Measurements from ENCODE around the gene HEATR5A. TPM values are rescaled to one million over a fixed set of nuclear protein-coding genes. Genes with fewer than 3 reads are reported as not detected.

The HEATR5A gene
- total RNA-seq, 4 donors from 2014 or later: 15.3 to 58.4 (median 38.5) TPM

- in situ Hi-C loops (cut with MboI; ENCODE audit: low pct_ligation_motif_present in 1 of 4, low pct_unique_long_range_greater_than_20kb in 1 of 4, low sequenced_read_pairs in 3 of 4): no loop called here
- intact Hi-C loops (cut with DNase I; ENCODE audit: low total_unique reads): no loop called here
- Histone ChIP-seq H3K27me3 (no peaks in the 10 kb centered on the region), H3K9me3 (no peaks in the 10 kb centered on the region), H3K36me3 (no peaks in the 10 kb centered on the region), H3K4me1 (peaks cover 0 to 25% (median 3%) of the 10 kb centered on the region in 4 donors), H3K27ac (no peak overlapping the region), H3K4me3 (no peak overlapping the region)
- TF ChIP-seq CTCF (IDR thresholded peaks at IDR 0.05) (no peak), POLR2A (IDR thresholded peaks at IDR 0.05) (no peak), EP300 (IDR thresholded peaks at IDR 0.05; ENCODE audit: low read depth) (no peak), POLR2AphosphoS5 (IDR thresholded peaks at IDR 0.05) (no peak)
- no peak for DNase-seq
- 87 to 96% methylated on average over 9 to 13 of the region's 13 CpGs for WGBS, 2 donors (ENCODE audit: low coverage in 1 of 2)
Observed at GRCh38 chr14:31266437-31267331, 153.7 kb downstream of the HEATR5A start.

GRCh38 chr14:31265701-31266398 lies 154.5 kb downstream of the HEATR5A start:
- intact Hi-C loops (cut with DNase I; ENCODE audit: low total_unique reads): no loop called here
- DNase-seq: no peak
- Histone ChIP-seq H3K9me3 (no peaks in the 10 kb centered on the region), H3K4me3 (no peak overlapping the region), H3K36me3 (no peaks in the 10 kb centered on the region), H3K27ac (no peak overlapping the region), H3K4me1 (peaks cover 0 to 28% (median 3%) of the 10 kb centered on the region in 4 donors), H3K27me3 (no peaks in the 10 kb centered on the region)
- in situ Hi-C loops (cut with MboI; ENCODE audit: low pct_ligation_motif_present in 1 of 4, low pct_unique_long_range_greater_than_20kb in 1 of 4, low sequenced_read_pairs in 3 of 4): no loop called here
- no peak for TF ChIP-seq POLR2AphosphoS5 (IDR thresholded peaks at IDR 0.05)
- TF ChIP-seq POLR2A (IDR thresholded peaks at IDR 0.05): no peak
- TF ChIP-seq EP300 (IDR thresholded peaks at IDR 0.05; ENCODE audit: low read depth): no peak
- no peak for TF ChIP-seq CTCF (IDR thresholded peaks at IDR 0.05)
- WGBS, 2 donors (ENCODE audit: low coverage in 1 of 2): 73 to 75% methylated on average over 4 to 8 of the region's 8 CpGs

- Histone ChIP-seq H3K27ac (peak overlapping the region in 3 of 4 donors; percentile 31 to 56 (median 37)), H3K27me3 (no peaks in the 10 kb centered on the region)
Observed at GRCh38 chr14:31263485-31264133, 156.7 kb downstream of the HEATR5A start.

More at GRCh38 chr14:31263485-31264133, 156.7 kb downstream of the HEATR5A start:
- TF ChIP-seq POLR2AphosphoS5 (IDR thresholded peaks at IDR 0.05): no peak
- no peak for TF ChIP-seq POLR2A (IDR thresholded peaks at IDR 0.05)
- no peak for TF ChIP-seq EP300 (IDR thresholded peaks at IDR 0.05; ENCODE audit: low read depth)
- no peak for TF ChIP-seq CTCF (IDR thresholded peaks at IDR 0.05)
- H3K4me3 ChIP-seq: no peak overlapping the region
- DNase-seq: peak; percentile 30
- H3K4me1 ChIP-seq: peaks cover 0 to 31% (median 4%) of the 10 kb centered on the region in 4 donors
- no peaks in the 10 kb centered on the region for H3K9me3 ChIP-seq
- intact Hi-C loops (cut with DNase I; ENCODE audit: low total_unique reads) (no loop called here), in situ Hi-C loops (cut with MboI; ENCODE audit: low pct_ligation_motif_present in 1 of 4, low pct_unique_long_range_greater_than_20kb in 1 of 4, low sequenced_read_pairs in 3 of 4) (no loop called here)
- no peaks in the 10 kb centered on the region for H3K36me3 ChIP-seq
- 50 to 68% methylated on average over 1 to 2 of the region's 2 CpGs for WGBS, 2 donors (ENCODE audit: low coverage in 1 of 2)

Measured in transverse colon (tissue), 4 donors.